Measurements from ENCODE around the gene NOL11.
"Not testable (repeated sequence)": the region's sequence is repeated elsewhere in the genome, so short reads cannot be mapped to it uniquely, and the experiment has no call there.

The NOL11 gene

GRCh38 chr17:67756766-67757165 lies 39.0 kb downstream of the NOL11 start:
- FAIRE-seq: not testable (repeated sequence)

GRCh38 chr17:67759355-67760171 lies 41.8 kb downstream of the NOL11 start:
- no peak for FAIRE-seq

GRCh38 chr17:67765623-67766022 lies 47.9 kb downstream of the NOL11 start:
- no peak for FAIRE-seq

- no peak for FAIRE-seq
These were observed 51.5 kb downstream of the NOL11 start for GRCh38 chr17:67769231-67769630.

GRCh38 chr17:67770539-67770938 lies 52.8 kb downstream of the NOL11 start:
- FAIRE-seq: no peak

- FAIRE-seq: no peak
These were observed 54.9 kb downstream of the NOL11 start for GRCh38 chr17:67772679-67773078.

- no peak for FAIRE-seq
These were observed 55.5 kb downstream of the NOL11 start for GRCh38 chr17:67773246-67773645.

- FAIRE-seq: no peak
These were observed 61.4 kb downstream of the NOL11 start for GRCh38 chr17:67779098-67779672.

- FAIRE-seq: no peak
These were observed 66.8 kb downstream of the NOL11 start for GRCh38 chr17:67784364-67785121.

- FAIRE-seq: no peak
These were observed 67.4 kb downstream of the NOL11 start for GRCh38 chr17:67785122-67785477.

GRCh38 chr17:67785504-67785903 lies 67.8 kb downstream of the NOL11 start:
- no peak for FAIRE-seq
